Motor neuron (in vitro differentiated cells): ENCODE data around the gene TMPRSS4. TPM values are rescaled to one million over a fixed set of nuclear protein-coding genes. Genes with fewer than 3 reads are reported as not detected.

Source experiments
- total RNA-seq, 8 experiments: library from RNA; unstranded; fragments of 300-600 nt; gene quantifications; 2 replicates each; pipeline versions ENCODE4 v1.2.3 to v1.2.4, GENCODE V29; 2022

TMPRSS4 gene
- total RNA-seq, 8 experiments from 2014 or later, result 0.13 to 5.2 (median 0.88) TPM; not detected in 1

Other genes with a start within 250 kb of the TMPRSS4 start
- gene FXYD6, start 200.4 kb upstream of the TMPRSS4 start, total RNA-seq, result 100 to 1,000 TPM in 5 of 8 experiments, under 1 TPM in 3; 0.18 to 230 (median 114) TPM
- under 1 TPM in 7 of 8 experiments, not detected in 1; 0.11 to 0.95 (median 0.15) TPM for gene TMPRSS13, start 147.7 kb upstream of the TMPRSS4 start, total RNA-seq
- 1 to 10 TPM in 4 of 8 experiments, under 1 TPM in 3, not detected in 1; 0.33 to 3.4 (median 1.0) TPM for gene IL10RA, start 90.7 kb upstream of the TMPRSS4 start, total RNA-seq
- gene SMIM35, start 9.9 kb downstream of the TMPRSS4 start, total RNA-seq, result under 1 TPM in 5 of 8 experiments, not detected in 3; 0.09 to 0.52 (median 0.17) TPM
- 1 to 10 TPM in 3 of 8 experiments, under 1 TPM in 5; 0.37 to 8.6 (median 0.93) TPM for gene SCN4B, start 75.7 kb downstream of the TMPRSS4 start, total RNA-seq
- 1 to 10 TPM in 1 of 8 experiments, under 1 TPM in 7; 0.08 to 3.4 (median 0.22) TPM for gene SCN2B, start 99.6 kb downstream of the TMPRSS4 start, total RNA-seq
- gene JAML, start 147.9 kb downstream of the TMPRSS4 start, total RNA-seq, result 1 to 10 TPM in 5 of 8 experiments, under 1 TPM in 2, not detected in 1; 0.13 to 3.1 (median 1.4) TPM
- 1 to 10 TPM in 3 of 8 experiments, under 1 TPM in 3, not detected in 2; 0.08 to 6.2 (median 0.75) TPM for gene MPZL3, start 175.3 kb downstream of the TMPRSS4 start, total RNA-seq
- gene MPZL2, start 187.2 kb downstream of the TMPRSS4 start, total RNA-seq, result 10 to 100 TPM in 1 of 8 experiments, 1 to 10 TPM in 2, under 1 TPM in 3, not detected in 2; 0.29 to 51.4 (median 1.0) TPM
- 1 to 10 TPM in 1 of 8 experiments, under 1 TPM in 3, not detected in 4; 0.17 to 1.2 (median 0.43) TPM for gene CD3E, start 227.7 kb downstream of the TMPRSS4 start, total RNA-seq